GM03348 (cell line): Measurements from ENCODE around the gene LCNL1.

Experiments used
- DNase-seq: peaks from one replicate; pipeline ENCODE4 v3.0.0; 2012; ENCODE audit warnings: low spot score

The LCNL1 gene

GRCh38 chr9:136960212-136960937 is 22.4 kb upstream of the LCNL1 start:
- DNase-seq, result no peak

GRCh38 chr9:136960938-136961275 is 21.9 kb upstream of the LCNL1 start:
- DNase-seq, result no peak

- peak; percentile 33 for DNase-seq
These were observed 21.3 kb upstream of the LCNL1 start for GRCh38 chr9:136961279-136962065.

- DNase-seq, result no peak
These were observed 20.6 kb upstream of the LCNL1 start for GRCh38 chr9:136962163-136962562.

GRCh38 chr9:136962701-136963248 is 20.0 kb upstream of the LCNL1 start:
- DNase-seq, result no peak

- DNase-seq, result no peak
These were observed 19.5 kb upstream of the LCNL1 start for GRCh38 chr9:136963341-136963740.

- no peak for DNase-seq
These were observed 19.0 kb upstream of the LCNL1 start for GRCh38 chr9:136963751-136964150.

- no peak for DNase-seq
These were observed 18.6 kb upstream of the LCNL1 start for GRCh38 chr9:136964171-136964689.

GRCh38 chr9:136964833-136965422 is 17.9 kb upstream of the LCNL1 start:
- no peak for DNase-seq

- no peak for DNase-seq
These were observed 16.9 kb upstream of the LCNL1 start for GRCh38 chr9:136965771-136966484.

- DNase-seq, result no peak
These were observed 14.3 kb upstream of the LCNL1 start for GRCh38 chr9:136968333-136969127.

GRCh38 chr9:136969150-136969549 is 13.6 kb upstream of the LCNL1 start:
- DNase-seq, result no peak

GRCh38 chr9:136969774-136970173 is 13.0 kb upstream of the LCNL1 start:
- no peak for DNase-seq

- no peak for DNase-seq
These were observed 12.4 kb upstream of the LCNL1 start for GRCh38 chr9:136970361-136970760.

GRCh38 chr9:136971746-136972145 is 11.0 kb upstream of the LCNL1 start:
- no peak for DNase-seq

- no peak for DNase-seq
These were observed 10.5 kb upstream of the LCNL1 start for GRCh38 chr9:136972335-136972734.

- no peak for DNase-seq
These were observed 10.1 kb upstream of the LCNL1 start for GRCh38 chr9:136972743-136973142.

- DNase-seq, result no peak
These were observed 8.9 kb upstream of the LCNL1 start for GRCh38 chr9:136973618-136974617.

- DNase-seq, result no peak
These were observed 7.8 kb upstream of the LCNL1 start for GRCh38 chr9:136974817-136975535.
